HG02763 (cell line): ENCODE results near the gene SDC3.

Experiments used
- ATAC-seq: cut with Tn5 transposase; IDR thresholded peaks from one replicate; pipeline ENCODE4 v1.9.1; 2021; ENCODE audit warnings: mild to moderate bottlenecking, moderate library complexity; ENCODE audit not compliant: unreplicated experiment

The SDC3 gene

DNA sequence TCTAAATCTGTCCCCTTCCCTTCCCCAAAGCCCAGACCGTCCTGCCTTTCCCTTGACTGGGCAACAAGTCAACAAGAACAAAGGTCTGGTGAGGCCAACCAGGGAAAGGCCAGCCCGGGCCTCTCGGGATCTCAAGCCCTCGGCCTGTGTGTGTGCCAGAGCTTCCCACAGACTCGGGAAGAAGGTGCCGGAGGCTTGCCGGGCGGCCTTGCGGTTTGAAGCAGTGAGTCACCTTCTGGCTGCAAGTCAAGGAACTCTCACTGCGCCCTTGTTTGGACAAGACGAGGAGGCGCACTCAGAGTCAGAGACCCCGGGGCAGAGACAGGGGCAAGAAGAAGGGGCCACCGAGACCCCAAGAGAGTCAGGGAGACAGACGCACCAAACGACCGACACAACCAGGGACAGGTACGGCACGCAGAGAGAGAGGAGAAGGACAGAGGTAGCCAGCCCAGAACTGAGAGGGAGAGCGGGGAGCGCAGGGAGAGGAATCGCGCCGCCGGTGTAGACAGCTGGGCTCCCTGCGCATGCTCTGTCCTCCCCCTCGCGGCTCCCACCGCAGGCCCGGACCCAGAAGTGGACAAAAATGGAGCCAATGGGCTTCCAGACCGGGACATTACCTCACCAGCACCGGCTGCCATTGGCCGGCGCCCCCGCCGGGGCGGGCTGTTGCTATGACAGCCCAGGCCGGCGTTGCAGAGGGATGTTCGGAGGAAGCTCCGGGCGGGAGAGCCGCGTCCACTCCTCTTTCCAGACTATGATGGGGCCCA is 84.4 kb downstream of the SDC3 start:
- ATAC-seq, result peak; percentile 86

GRCh38 chr1:30823627-30823968 is 85.0 kb downstream of the SDC3 start:
- ATAC-seq, result no peak

DNA sequence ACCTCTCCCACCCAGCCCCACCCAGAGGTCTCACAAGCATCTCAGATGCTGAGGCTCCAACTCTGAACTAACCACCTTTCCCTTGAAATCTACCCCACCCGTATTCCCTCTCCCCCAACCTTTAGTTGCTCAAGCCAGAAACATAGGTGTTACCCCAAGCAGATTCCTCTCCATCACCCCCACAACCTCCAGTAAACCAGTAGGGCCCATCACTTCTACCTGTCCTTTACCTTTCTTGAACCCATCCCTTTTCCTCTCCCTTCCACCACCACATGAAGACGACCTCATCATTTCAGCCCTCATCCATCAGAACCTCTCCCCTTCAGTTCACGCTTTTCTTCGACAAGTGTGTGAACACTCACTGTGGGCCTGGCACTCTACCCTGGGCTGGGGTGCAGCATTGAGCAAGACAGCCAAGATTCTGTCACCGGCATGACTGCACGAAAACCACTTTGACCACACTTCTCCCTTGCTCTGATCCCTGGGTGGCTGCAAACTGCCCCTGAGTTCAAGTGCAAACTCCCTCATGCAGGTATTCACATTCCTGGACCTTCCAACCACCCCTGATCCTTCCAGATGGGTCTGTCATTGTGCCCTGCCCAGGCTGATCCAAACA is 85.5 kb downstream of the SDC3 start:
- no peak for ATAC-seq

- ATAC-seq, result no peak
These were observed 86.6 kb downstream of the SDC3 start for GRCh38 chr1:30822006-30822405.

DNA sequence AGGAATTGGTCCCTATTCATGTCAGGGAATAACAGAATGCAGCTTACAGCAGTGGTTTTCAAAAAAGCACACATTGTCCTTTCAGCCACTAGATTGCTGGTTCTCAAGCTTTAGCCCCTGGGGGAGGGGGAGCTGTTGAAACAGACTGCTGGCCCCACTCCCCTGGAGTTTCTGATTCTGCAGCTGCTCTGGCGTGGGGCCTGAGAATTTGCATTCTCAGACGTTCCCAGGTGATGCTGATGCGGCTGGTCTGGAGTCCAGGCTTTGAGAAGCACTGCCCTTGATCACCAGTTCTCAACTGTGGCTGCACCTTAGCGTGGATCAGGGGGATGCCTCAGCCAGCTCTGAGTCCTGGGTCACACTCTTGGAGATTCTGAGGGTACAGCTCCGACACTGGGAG is 88.3 kb downstream of the SDC3 start:
- no peak for ATAC-seq
